ENCODE results near the gene R3HDM4.

- TF ChIP-seq CTCF (IDR thresholded peaks at IDR 0.05; ENCODE audit: insufficient read depth, low read depth, low read length): no peak
- TF ChIP-seq EZH2 (IDR thresholded peaks at IDR 0.05; ENCODE audit: insufficient read depth, low read length): no peak
Measured at GRCh38 chr19:939922-940321, 26.9 kb upstream of the R3HDM4 start.
